ENCODE measurements around the gene ALPP.
A peak's percentile ranks its signal among the peaks of the same experiment; 100 is the strongest.

Gene ALPP

GRCh38 chr2:232385660-232386489 lies 7.3 kb downstream of the ALPP start:
- peak; percentile 94 for DNase-seq (ENCODE audit: low read depth)
- H3K4me3 ChIP-seq (ENCODE audit: low read length): no peak overlapping the region
- peak; percentile 4; the same call in 1 of the 2 replicates for TF ChIP-seq CTCF (conservative IDR thresholded peaks at IDR 0.05; ENCODE audit: low read length)

GRCh38 chr2:232386490-232386739 lies 7.9 kb downstream of the ALPP start:
- no peak for DNase-seq (ENCODE audit: low read depth)
- no peak overlapping the region for H3K4me3 ChIP-seq (ENCODE audit: low read length)
- no peak for TF ChIP-seq CTCF (conservative IDR thresholded peaks at IDR 0.05; ENCODE audit: low read length)

GRCh38 chr2:232386740-232387450 lies 8.3 kb downstream of the ALPP start:
- no peak for TF ChIP-seq CTCF (conservative IDR thresholded peaks at IDR 0.05; ENCODE audit: low read length)
- DNase-seq (ENCODE audit: low read depth): no peak
- H3K4me3 ChIP-seq (ENCODE audit: low read length): no peak overlapping the region

- no peak for TF ChIP-seq CTCF (conservative IDR thresholded peaks at IDR 0.05; ENCODE audit: low read length)
- H3K4me3 ChIP-seq (ENCODE audit: low read length): no peak overlapping the region
- no peak for DNase-seq (ENCODE audit: low read depth)
These were observed 9.1 kb downstream of the ALPP start for GRCh38 chr2:232387451-232388171.

- H3K4me3 ChIP-seq (ENCODE audit: low read length): no peak overlapping the region
- no peak for TF ChIP-seq CTCF (conservative IDR thresholded peaks at IDR 0.05; ENCODE audit: low read length)
- no peak for DNase-seq (ENCODE audit: low read depth)
These were observed 9.9 kb downstream of the ALPP start for GRCh38 chr2:232388324-232388891.

GRCh38 chr2:232389327-232389726 lies 10.8 kb downstream of the ALPP start:
- no peak for DNase-seq (ENCODE audit: low read depth)
- H3K4me3 ChIP-seq (ENCODE audit: low read length): no peak overlapping the region
- TF ChIP-seq CTCF (conservative IDR thresholded peaks at IDR 0.05; ENCODE audit: low read length): no peak
